DND-41 (cell line): ENCODE results near the gene METTL4.

Experiments
- CTCF ChIP-seq: IDR thresholded peaks from 2 replicates; pipeline ENCODE4 v1.5.1; 2012; ENCODE audit warnings: borderline replicate concordance, low read length, moderate library complexity, mild to moderate bottlenecking; ENCODE audit not compliant: poor library complexity, severe bottlenecking; ENCODE audit errors: extremely low read depth
- EZH2 ChIP-seq: IDR thresholded peaks from 3 replicates; pipeline ENCODE4 v1.6.1; 2012; ENCODE audit warnings: borderline replicate concordance, low read depth, mild to moderate bottlenecking, moderate library complexity, low read length, inconsistent platforms; ENCODE audit not compliant: severe bottlenecking

GRCh38 chr18:2597639-2598038 is 26.3 kb upstream of the METTL4 start:
- TF ChIP-seq CTCF (no peak), EZH2 (no peak)
